H1 (cell line): ENCODE results near the gene YRDC. TPM values are rescaled to one million over a fixed set of nuclear protein-coding genes. Genes with fewer than 3 reads are reported as not detected.

ENCODE experiments used
- CTCF ChIA-PET: fragments of 300-600 bp; sonication (Branson Sonifier 250); formaldehyde crosslinking; loops from one replicate; lab custom pipeline; 2021; ENCODE audit not compliant: partially characterized antibody; lab: Charles Lee
- POLR2A ChIA-PET: fragments of 300-600 bp; sonication (Branson Sonifier 250); formaldehyde crosslinking; loops from one replicate; lab custom pipeline; 2021; ENCODE audit warnings: inconsistent platforms; ENCODE audit not compliant: partially characterized antibody; lab: Charles Lee
- DNase-seq, 2 experiments: peaks; one replicate each; pipeline versions ENCODE4 v3.0.0 to v3.0.0-alpha.2; 2010 to 2022; ENCODE audit warnings: low spot score in 2 of 2, low read depth in 1 of 2, mixed read lengths in 1 of 2
- FAIRE-seq: peaks from 2 replicates; lab custom pipeline; 2011; peaks lifted over from hg19 to GRCh38; lab: Jason Lieb, UNC
- H2AFZ ChIP-seq: 2 replicates; pipeline ENCODE4 v1.8.1; 2012; ENCODE audit warnings: low read length, inconsistent platforms
- H2AK5ac ChIP-seq: 2 replicates; pipeline ENCODE4 v1.6.1; 2013; ENCODE audit warnings: low read depth, low read length
- H2BK120ac ChIP-seq: replicated peaks from 2 replicates; pipeline ENCODE3; 2013; ENCODE audit warnings: low read depth, low read length, inconsistent platforms
- H2BK12ac ChIP-seq: 2 replicates; pipeline ENCODE4 v1.6.1; 2013; ENCODE audit warnings: low read depth, low read length
- H2BK15ac ChIP-seq: 2 replicates; pipeline ENCODE4 v1.6.1; 2013; ENCODE audit warnings: low read length
- H2BK20ac ChIP-seq: 2 replicates; pipeline ENCODE4 v1.6.1; 2013; ENCODE audit warnings: low read length
- H2BK5ac ChIP-seq: 2 replicates; pipeline ENCODE4 v1.6.1; 2013; ENCODE audit warnings: low read depth, low read length
- H3K14ac ChIP-seq: 2 replicates; pipeline ENCODE4 v1.6.1; 2013; ENCODE audit warnings: inconsistent platforms; ENCODE audit not compliant: insufficient read length
- H3K18ac ChIP-seq: 2 replicates; pipeline ENCODE4 v1.6.1; 2013; ENCODE audit warnings: low read length; ENCODE audit errors: extremely low read depth
- H3K23ac ChIP-seq: 2 replicates; pipeline ENCODE4 v1.6.1; 2013; ENCODE audit warnings: inconsistent platforms; ENCODE audit not compliant: insufficient read length
- H3K23me2 ChIP-seq: 2 replicates; pipeline ENCODE4 v1.6.1; 2013; ENCODE audit warnings: low read depth, low read length
- H3K27ac ChIP-seq: 2 replicates; pipeline ENCODE4 v1.6.1; 2011; ENCODE audit warnings: low read depth, low read length, inconsistent platforms
- H3K27me3 ChIP-seq, 4 experiments: replicated peaks in 1 of 4; 1 replicate in 1 of 4; 2 replicates in 3 of 4; pipeline versions ENCODE4 v1.6.1 to v1.8.1; 2011 to 2013; ENCODE audit warnings: low read length in 3 of 4, mild to moderate bottlenecking in 3 of 4, inconsistent platforms in 2 of 4, mixed read lengths in 2 of 4, moderate library complexity in 1 of 4; ENCODE audit not compliant: control insufficient read depth in 3 of 4, insufficient read depth in 3 of 4; ENCODE audit errors: extremely low read depth in 1 of 4
- H3K36me3 ChIP-seq, 4 experiments: 2 replicates each; pipeline versions ENCODE4 v1.6.1 to v1.8.1; 2011 to 2013; ENCODE audit warnings: mild to moderate bottlenecking in 4 of 4, low read length in 3 of 4, moderate library complexity in 2 of 4, control low read depth in 1 of 4, inconsistent platforms in 1 of 4; ENCODE audit not compliant: insufficient read depth in 4 of 4, control insufficient read depth in 2 of 4
- H3K4ac ChIP-seq: replicated peaks from 2 replicates; pipeline ENCODE3; 2013; ENCODE audit warnings: low read length, low read depth, mixed read lengths, inconsistent platforms; ENCODE audit not compliant: insufficient read length
- H3K4me1 ChIP-seq, 4 experiments: replicated peaks in 1 of 4; 1 replicate in 1 of 4; 2 replicates in 3 of 4; pipeline versions ENCODE4 v1.6.1 to v1.8.1; 2011 to 2013; ENCODE audit warnings: low read length in 3 of 4, inconsistent platforms in 2 of 4, mixed read lengths in 1 of 4; ENCODE audit not compliant: insufficient read depth in 4 of 4, control insufficient read depth in 3 of 4
- H3K4me2 ChIP-seq, 2 experiments: 2 replicates each; pipeline versions ENCODE4 v1.6.1 to v1.8.1; 2011 to 2013; ENCODE audit warnings: low read depth in 2 of 2, low read length in 2 of 2, control low read depth in 1 of 2, inconsistent platforms in 1 of 2, mild to moderate bottlenecking in 1 of 2; ENCODE audit not compliant: insufficient read depth in 1 of 2
- H3K4me3 ChIP-seq, 4 experiments: fragments of 200-600, 300-600 bp in 1 of 4; sonication (generic), shearing (Covaris generic), sonication (Bioruptor Twin) in 1 of 4; 2 replicates each; pipeline versions ENCODE4 v1.5.1 to v1.8.1; 2011 to 2016; ENCODE audit warnings: low read length in 4 of 4, low read depth in 3 of 4, control low read depth in 2 of 4, inconsistent platforms in 2 of 4, mild to moderate bottlenecking in 2 of 4, mixed read lengths in 1 of 4, moderate library complexity in 1 of 4; ENCODE audit not compliant: insufficient read depth in 2 of 4; ENCODE audit errors: extremely low read depth in 1 of 4
- H3K56ac ChIP-seq: replicated peaks from 2 replicates; pipeline ENCODE3; 2013; ENCODE audit warnings: low read depth, mild to moderate bottlenecking, mixed read lengths, low read length, inconsistent platforms; ENCODE audit not compliant: insufficient read length
- H3K79me1 ChIP-seq: 2 replicates; pipeline ENCODE4 v1.6.1; 2013; ENCODE audit warnings: low read depth, low read length, control low read depth
- H3K79me2 ChIP-seq, 2 experiments: 2 replicates each; pipeline versions ENCODE4 v1.6.1 to v1.8.1; 2012 to 2013; ENCODE audit warnings: low read length in 2 of 2, mild to moderate bottlenecking in 2 of 2, inconsistent platforms in 1 of 2; ENCODE audit not compliant: insufficient read depth in 2 of 2, control insufficient read depth in 1 of 2
- H3K9ac ChIP-seq, 4 experiments: replicated peaks in 1 of 4; 1 replicate in 1 of 4; 2 replicates in 3 of 4; pipeline versions ENCODE4 v1.6.1 to v1.8.1; 2011 to 2013; ENCODE audit warnings: low read depth in 3 of 4, low read length in 3 of 4, control low read depth in 2 of 4, mild to moderate bottlenecking in 2 of 4, moderate library complexity in 2 of 4, inconsistent platforms in 1 of 4; ENCODE audit errors: extremely low read depth in 1 of 4
- H3K9me3 ChIP-seq, 2 experiments: 2 replicates each; pipeline versions ENCODE4 v1.6.1 to v1.8.1; 2012 to 2013; ENCODE audit warnings: mild to moderate bottlenecking in 2 of 2, moderate library complexity in 2 of 2, control low read depth in 1 of 2, inconsistent platforms in 1 of 2, low read depth in 1 of 2, low read length in 1 of 2, mixed read lengths in 1 of 2; ENCODE audit not compliant: insufficient read depth in 2 of 2
- H4K20me1 ChIP-seq, 2 experiments: replicated peaks in 1 of 2; 2 replicates each; pipeline versions ENCODE3 to v1.8.1; 2011 to 2013; ENCODE audit warnings: inconsistent platforms in 2 of 2, low read length in 2 of 2, mild to moderate bottlenecking in 1 of 2; ENCODE audit not compliant: insufficient read depth in 2 of 2, control insufficient read depth in 1 of 2
- H4K5ac ChIP-seq: 2 replicates; pipeline ENCODE4 v1.6.1; 2013; ENCODE audit warnings: low read length, low read depth, mixed read lengths, inconsistent platforms; ENCODE audit not compliant: insufficient read length
- H4K8ac ChIP-seq: 2 replicates; pipeline ENCODE4 v1.8.0; 2013; ENCODE audit warnings: mild to moderate bottlenecking, moderate library complexity, low read length, inconsistent platforms; ENCODE audit not compliant: insufficient read depth; ENCODE audit errors: extremely low read depth
- H4K91ac ChIP-seq: replicated peaks from 2 replicates; pipeline ENCODE3; 2013; ENCODE audit warnings: low read length, mixed read lengths, inconsistent platforms; ENCODE audit not compliant: insufficient read length
- BRCA1 ChIP-seq: IDR thresholded peaks from 2 replicates; pipeline ENCODE4 v1.6.1; 2012; ENCODE audit warnings: low read depth, low read length, improper control_type of control experiment
- PHF8 ChIP-seq: fragments of 200-600 bp; sonication (generic); conservative IDR thresholded peaks from 2 replicates; pipeline ENCODE4 v1.7.1; 2012; ENCODE audit warnings: low read depth, mild to moderate bottlenecking, inconsistent platforms, low read length, moderate library complexity
- SAP30 ChIP-seq: fragments of 300-600 bp; sonication (generic); IDR thresholded peaks from 2 replicates; pipeline ENCODE4 v1.7.1; 2012; ENCODE audit warnings: low read length, moderate library complexity, mild to moderate bottlenecking, inconsistent platforms; ENCODE audit not compliant: insufficient read depth, insufficient replicate concordance
- SIN3A ChIP-seq, 2 experiments: IDR thresholded peaks in 1 of 2; conservative IDR thresholded peaks in 1 of 2; 2 replicates each; pipeline ENCODE4 v1.6.1; 2011 to 2012; ENCODE audit warnings: low read length in 2 of 2, improper control_type of control experiment in 1 of 2, low read depth in 1 of 2, mild to moderate bottlenecking in 1 of 2
- TEAD4 ChIP-seq: IDR thresholded peaks from 2 replicates; pipeline ENCODE4 v1.6.1; 2012; ENCODE audit warnings: low read depth, low read length, inconsistent platforms, mixed read lengths
- WGBS, 2 experiments: shearing (Covaris generic) in 1 of 2; methylation state at CpG; one replicate each; pipeline versions ENCODE4 v1.1.6 to v1.1.7; 2013 to 2015; ENCODE audit warnings: low lambda C conversion rate in 2 of 2, mixed read lengths in 2 of 2, inconsistent platforms in 1 of 2, low coverage in 1 of 2, missing lambda C conversion rate in 1 of 2; ENCODE audit not compliant: insufficient replicate concordance in 2 of 2, insufficient coverage in 1 of 2, insufficient read length in 1 of 2; ENCODE audit errors: extremely low coverage in 1 of 2, missing lambda C conversion rate in 1 of 2; 5-methylcytosine and 5-hydroxymethylcytosine counted together
- long read RNA-seq, 2 experiments: library from RNA in 1 of 2; library from capped mRNA in 1 of 2; stranded (forward); transcript quantifications; one replicate each; pipeline ENCODE4 v2.0.0, GENCODE V29; 2021; ENCODE audit warnings: inconsistent platforms in 1 of 2
- polyA minus RNA-seq, 3 experiments: library from RNA; depleted of rRNA, polyadenylated mRNA; stranded (reverse); fragments of >200 nt; gene quantifications; 1 replicate in 2 of 3; 2 replicates in 1 of 3; pipeline ENCODE4 v1.2.3, GENCODE V29; 2011
- polyA plus RNA-seq, 7 experiments: library from polyadenylated mRNA; depleted of rRNA in 3 of 7; stranded (reverse) in 5 of 7; unstranded in 2 of 7; fragments of >200 nt in 5 of 7; fragments of 200-250 nt in 2 of 7; gene quantifications; 1 replicate in 5 of 7; 2 replicates in 1 of 7; 4 replicates in 1 of 7; pipeline versions ENCODE4 v1.2.1 to v1.2.3, GENCODE V29; 2011 to 2013; ENCODE audit warnings: missing spikeins in 2 of 7, mixed read lengths in 2 of 7
- total RNA-seq: library from RNA; stranded (reverse); fragmentation: NEBNext Ultra II Directional; extraction: Animal tissue kit (Norgen Biotek cat#: 25700); gene quantifications from 2 replicates; pipeline ENCODE4 v1.2.1, GENCODE V29; 2021

YRDC gene, protein sequence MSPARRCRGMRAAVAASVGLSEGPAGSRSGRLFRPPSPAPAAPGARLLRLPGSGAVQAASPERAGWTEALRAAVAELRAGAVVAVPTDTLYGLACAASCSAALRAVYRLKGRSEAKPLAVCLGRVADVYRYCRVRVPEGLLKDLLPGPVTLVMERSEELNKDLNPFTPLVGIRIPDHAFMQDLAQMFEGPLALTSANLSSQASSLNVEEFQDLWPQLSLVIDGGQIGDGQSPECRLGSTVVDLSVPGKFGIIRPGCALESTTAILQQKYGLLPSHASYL
- total RNA-seq (21.6 and 23.1 TPM in 2 replicates), polyA plus RNA-seq (2011; rRNA removed) (20.6 and 21.1 TPM in 2 replicates), polyA minus RNA-seq (2011; rRNA and poly(A)+ RNA removed) (16.5 and 19.8 TPM in 2 replicates)
- polyA plus RNA-seq (2011; cell fraction: cytosol; rRNA removed), result 22.9 TPM
- 15.9 TPM for polyA plus RNA-seq (2011; cell fraction: nucleus; rRNA removed)
- polyA plus RNA-seq (2012, experiment 1 of 2), result 19.6 to 21.5 TPM (median 20.8 TPM) in 4 replicates
- 27.9 TPM for polyA plus RNA-seq (2012, experiment 2 of 2)
- 16.3 TPM for polyA plus RNA-seq (2013, experiment 1 of 2)
- 15.5 TPM for polyA plus RNA-seq (2013, experiment 2 of 2)
- 13.6 TPM for polyA minus RNA-seq (2011; cell fraction: cytosol; rRNA and poly(A)+ RNA removed)
- 12.0 TPM for polyA minus RNA-seq (2011; cell fraction: nucleus; rRNA and poly(A)+ RNA removed)
- long read RNA-seq, experiment 1, transcript YRDC-201 (5 exons, 1,826 nt), result major isoform, 39 of 51 reads
- long read RNA-seq, experiment 1, partial matches to known transcripts, result 11 of 51 reads
- long read RNA-seq, experiment 1, other reads (novel, unspliced or antisense), result 1 of 51 reads
- long read RNA-seq, experiment 2, partial matches to known transcripts, result 4 of 5 reads
- long read RNA-seq, experiment 2, other reads (novel, unspliced or antisense), result 1 of 5 reads

DNA sequence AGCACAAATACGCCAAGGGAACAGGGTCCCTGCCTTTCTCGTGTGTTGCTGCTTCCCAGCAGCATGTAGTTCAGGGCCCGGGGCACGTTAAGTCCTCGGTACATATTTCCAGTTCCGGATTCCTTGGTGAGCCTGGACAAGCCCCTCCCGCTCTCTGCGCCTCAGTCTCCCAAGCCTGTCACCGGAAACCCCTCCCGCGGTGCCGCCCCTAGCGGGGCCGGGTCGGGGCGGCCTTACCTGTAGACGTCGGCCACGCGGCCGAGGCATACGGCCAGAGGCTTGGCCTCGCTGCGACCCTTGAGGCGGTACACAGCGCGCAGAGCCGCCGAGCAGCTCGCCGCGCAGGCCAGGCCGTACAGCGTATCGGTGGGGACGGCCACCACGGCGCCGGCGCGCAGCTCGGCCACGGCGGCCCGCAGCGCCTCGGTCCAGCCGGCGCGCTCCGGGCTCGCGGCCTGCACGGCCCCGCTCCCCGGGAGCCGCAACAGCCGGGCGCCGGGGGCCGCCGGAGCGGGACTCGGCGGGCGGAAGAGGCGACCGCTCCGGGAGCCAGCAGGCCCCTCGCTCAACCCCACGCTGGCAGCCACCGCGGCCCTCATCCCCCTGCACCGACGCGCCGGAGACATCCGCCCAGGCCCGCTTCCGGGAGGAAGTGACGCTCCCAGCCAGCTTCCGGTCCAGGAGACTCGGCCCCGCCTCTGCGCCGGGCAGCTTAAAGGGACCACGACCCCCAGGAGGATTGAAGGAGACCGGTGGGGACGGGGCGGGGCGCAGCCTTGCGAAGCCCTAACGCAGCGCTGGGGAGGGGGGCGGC lies at the start of gene YRDC, which contains the start of gene C1orf122:
TSS of gene YRDC (minus strand) at position 654 of the 814 bp plus-strand sequence. CDS start at position 626, 28 bp downstream.
TSS of gene C1orf122 (plus strand) at position 236 of the 814 bp plus-strand sequence. CDS start 615 bp downstream, outside the sequence.
- Histone ChIP-seq H3K9ac (peak within 1 kb of the TSS; percentile 87 to 100 (median 89)), H3K4me2 (peak within 1 kb of the TSS; percentile 80 to 93), H2BK12ac (no peak within 1 kb of the TSS), H3K4ac (peak within 1 kb of the TSS; percentile 97), H4K5ac (no peak within 1 kb of the TSS), H3K36me3 (peaks cover 23 to 44% (median 32%) of the 10 kb centered on the region in 4 experiments), H3K56ac (no peak within 1 kb of the TSS), H2BK15ac (no peak within 1 kb of the TSS), H3K9me3 (no peaks in the 10 kb centered on the region), H4K8ac (peak within 1 kb of the TSS; percentile 83), H4K91ac (peak within 1 kb of the TSS; percentile 83), H3K23ac (no peak within 1 kb of the TSS), H2AK5ac (no peak within 1 kb of the TSS; the same call in 1 of the 2 replicates), H3K79me2 (peaks cover 8 to 15% of the 10 kb centered on the region in 2 experiments), H3K18ac (no peak within 1 kb of the TSS; the same call in 1 of the 2 replicates), H3K27ac (peak within 1 kb of the TSS; percentile 87; the same call in 1 of the 2 replicates), H3K79me1 (peaks cover 8% of the 10 kb centered on the region), H4K20me1 (peaks cover 0 to 18% of the 10 kb centered on the region in 2 experiments), H3K4me1 (peaks cover 4 to 14% (median 10%) of the 10 kb centered on the region in 4 experiments; a peak in 6 of 7 replicates), H3K27me3 (no peaks in the 10 kb centered on the region), H2BK20ac (no peak within 1 kb of the TSS), H2BK5ac (0 out of 2 replicates have a peak within 1 kb of the TSS, but pooled peaks have one; percentile 66), H3K4me3 (peak within 1 kb of the TSS; percentile 81 to 97 (median 92)), H3K14ac (no peak within 1 kb of the TSS), H2BK120ac (no peak within 1 kb of the TSS), H2AFZ (no peak within 1 kb of the TSS), H3K23me2 (peaks cover 5% of the 10 kb centered on the region; the same call in 1 of the 2 replicates)
- CTCF ChIA-PET, result interaction anchor here (1.3 kb wide), 1 partner anchor 113 kb away, joined by 5 read pairs; no protein-coding TSS in a partner anchor
- POLR2A ChIA-PET, result interaction anchor here (0.6 to 3.5 kb wide), 29 partner anchors 9 to 263 kb away, joined by 3 to 26 read pairs (median 4); partner anchors contain the start of genes CDCA8, EPHA10, INPP5B and MANEAL
- no peak for FAIRE-seq
- peak; percentile 76 to 93 for DNase-seq
- 2% methylated on average over 48 of the region's 95 CpGs; no CpG with 5 or more reads in 1 of the 2 experiments for whole genome bisulfite sequencing, 2 experiments
- TF ChIP-seq PHF8, result peak; percentile 85
- peak; percentile 69 to 77; a peak in 1 of 4 replicates for TF ChIP-seq SIN3A (conservative IDR thresholded peaks at IDR 0.05 in 1 of 2, IDR thresholded peaks at IDR 0.05 in 1 of 2; ENCODE audit: low read depth in 1 of 2, low read length in 2 of 2)
- TF ChIP-seq SAP30, result no peak
- 0 out of 2 replicates have a peak, but pooled peaks have one; percentile 32 for TF ChIP-seq TEAD4
- no peak for TF ChIP-seq BRCA1
